Astrocyte (in vitro differentiated cells and primary cell): ENCODE data around the gene DGKB.

Experiments
- CTCF ChIP-seq: IDR thresholded peaks from 2 replicates; pipeline ENCODE4 v1.5.1; 2011; ENCODE audit warnings: low read depth, mild to moderate bottlenecking, inconsistent platforms, low read length, moderate library complexity; ENCODE audit not compliant: insufficient read depth
- EZH2 ChIP-seq: IDR thresholded peaks from 2 replicates; pipeline ENCODE4 v1.6.1; 2012; ENCODE audit warnings: mild to moderate bottlenecking, low read length, inconsistent platforms; ENCODE audit not compliant: insufficient read depth

GRCh38 chr7:14286036-14286435 is 616.5 kb downstream of the DGKB start:
- TF ChIP-seq EZH2 (no peak), CTCF (no peak)
